H1 (cell line): ENCODE measurements around the gene SLC8A3. TPM values are rescaled to one million over a fixed set of nuclear protein-coding genes. Genes with fewer than 3 reads are reported as not detected.

Experiments
- ASH2L ChIP-seq: fragments of 200-600, 300-600 bp; sonication (generic); IDR thresholded peaks from one replicate; pipeline ENCODE4 v1.7.1; 2017; ENCODE audit warnings: low read length
- CHD2 ChIP-seq: IDR thresholded peaks from 2 replicates; pipeline ENCODE4 v1.6.1; 2012; ENCODE audit warnings: low read length, improper control_type of control experiment
- HDAC6 ChIP-seq: IDR thresholded peaks from one replicate; pipeline ENCODE4 v1.7.1; 2012; ENCODE audit warnings: low read depth, mild to moderate bottlenecking, inconsistent platforms, low read length, moderate library complexity
- SIX5 ChIP-seq: IDR thresholded peaks from 2 replicates; pipeline ENCODE4 v1.6.1; 2011; ENCODE audit warnings: mild to moderate bottlenecking, low read depth, low read length
- polyA plus RNA-seq, 7 experiments: library from polyadenylated mRNA; depleted of rRNA in 3 of 7; stranded (reverse) in 5 of 7; unstranded in 2 of 7; fragments of >200 nt in 5 of 7; fragments of 200-250 nt in 2 of 7; gene quantifications; 1 replicate in 5 of 7; 2 replicates in 1 of 7; 4 replicates in 1 of 7; pipeline versions ENCODE4 v1.2.1 to v1.2.3, GENCODE V29; 2011 to 2013; ENCODE audit warnings: missing spikeins in 2 of 7, mixed read lengths in 2 of 7
- total RNA-seq: library from RNA; stranded (reverse); fragmentation: NEBNext Ultra II Directional; extraction: Animal tissue kit (Norgen Biotek cat#: 25700); gene quantifications from 2 replicates; pipeline ENCODE4 v1.2.1, GENCODE V29; 2021

SLC8A3 gene
- total and polyA plus RNA-seq, 2 of the 8 experiments (the other 6 are each of a cell fraction or from before 2014, with no cell fraction given): 0.38 to 1.1 TPM

- TF ChIP-seq HDAC6 (no peak), SIX5 (no peak), CHD2 (no peak), ASH2L (no peak)
Observed at GRCh38 chr14:70118064-70118463, 70.7 kb downstream of the SLC8A3 start (continued).
